Endothelial cell of umbilical vein (primary cell): ENCODE data around the gene RUBCN. TPM values are rescaled to one million over a fixed set of nuclear protein-coding genes. Genes with fewer than 3 reads are reported as not detected.

Experiments
- BruUV-seq: library from RNA; stranded (reverse); fragments of 400-500 nt; replicated peaks from 2 replicates; lab custom pipeline; 2021; lab: Mats Ljungman, UMichigan
- CTCF ChIA-PET: fragments of 300-600, 350-600 bp; sonication (Branson Sonifier 250); formaldehyde crosslinking; loops from one replicate; lab custom pipeline; 2021; ENCODE audit warnings: antibody characterized with exemption, inconsistent platforms; lab: Charles Lee
- POLR2A ChIA-PET: fragments of 300-600, 350-600 bp; sonication (Branson Sonifier 250); formaldehyde crosslinking; loops from one replicate; lab custom pipeline; 2021; ENCODE audit warnings: antibody characterized with exemption, inconsistent platforms; lab: Charles Lee
- DNase-seq: peaks from one replicate; pipeline ENCODE4 v3.0.0-alpha.2; 2011; ENCODE audit warnings: low read depth, low spot score
- FAIRE-seq: peaks from 2 replicates; lab custom pipeline; 2011; peaks lifted over from hg19 to GRCh38; lab: Jason Lieb, UNC
- H2AFZ ChIP-seq: 2 replicates; pipeline ENCODE4 v1.6.0; 2012; ENCODE audit warnings: low read depth, low read length, control low read depth, inconsistent platforms
- H3K27ac ChIP-seq: 2 replicates; pipeline ENCODE4 v1.5.1; 2011; ENCODE audit warnings: low read depth, mild to moderate bottlenecking, control low read depth, low read length, moderate library complexity; ENCODE audit not compliant: insufficient read depth
- H3K27me3 ChIP-seq, 2 experiments: 2 replicates each; pipeline versions ENCODE4 v1.6.0 to v1.6.1; 2011; ENCODE audit warnings: low read length in 2 of 2, mixed read lengths in 1 of 2; ENCODE audit not compliant: control insufficient read depth in 2 of 2, insufficient read depth in 2 of 2
- H3K36me3 ChIP-seq, 2 experiments: 2 replicates in 1 of 2; 3 replicates in 1 of 2; pipeline ENCODE4 v1.5.1; 2011; ENCODE audit warnings: low read length in 2 of 2, mild to moderate bottlenecking in 1 of 2, moderate library complexity in 1 of 2; ENCODE audit not compliant: control insufficient read depth in 2 of 2, insufficient read depth in 2 of 2; ENCODE audit errors: extremely low read depth in 1 of 2
- H3K4me1 ChIP-seq: 3 replicates; pipeline ENCODE4 v1.5.1; 2011; ENCODE audit warnings: mild to moderate bottlenecking, low read length; ENCODE audit not compliant: control insufficient read depth, insufficient read depth; ENCODE audit errors: extremely low read depth
- H3K4me2 ChIP-seq: 2 replicates; pipeline ENCODE4 v1.6.1; 2011; ENCODE audit warnings: low read length, control low read depth, mixed read lengths; ENCODE audit not compliant: insufficient read depth
- H3K4me3 ChIP-seq, 3 experiments: fragments of 200-600 bp in 1 of 3; sonication (generic), shearing (Covaris generic) in 1 of 3; replicated peaks in 1 of 3; 2 replicates each; pipeline ENCODE4 v1.5.1; 2011 to 2016; ENCODE audit warnings: control low read depth in 3 of 3, low read length in 3 of 3, mild to moderate bottlenecking in 2 of 3, inconsistent platforms in 1 of 3, low read depth in 1 of 3, moderate library complexity in 1 of 3; ENCODE audit not compliant: insufficient read depth in 1 of 3
- H3K79me2 ChIP-seq: 2 replicates; pipeline ENCODE4 v1.6.0; 2012; ENCODE audit warnings: low read length, inconsistent platforms; ENCODE audit not compliant: control insufficient read depth, insufficient read depth
- H3K9ac ChIP-seq: replicated peaks from 2 replicates; pipeline ENCODE3; 2011; ENCODE audit warnings: low read length, control low read depth; ENCODE audit not compliant: insufficient read depth; ENCODE audit errors: extremely low read depth
- H3K9me1 ChIP-seq: replicated peaks from 3 replicates; pipeline ENCODE4 v1.6.0; 2011; ENCODE audit warnings: mild to moderate bottlenecking, low read length; ENCODE audit not compliant: control insufficient read depth, insufficient read depth; ENCODE audit errors: extremely low read depth
- H3K9me3 ChIP-seq: replicated peaks from 2 replicates; pipeline ENCODE4 v1.5.1; 2012; ENCODE audit warnings: low read length, inconsistent platforms; ENCODE audit not compliant: control insufficient read depth, insufficient read depth
- H4K20me1 ChIP-seq: replicated peaks from 2 replicates; pipeline ENCODE3; 2011; ENCODE audit warnings: mild to moderate bottlenecking, low read length; ENCODE audit not compliant: control insufficient read depth, insufficient read depth; ENCODE audit errors: extremely low read depth
- EZH2 ChIP-seq: IDR thresholded peaks from 2 replicates; pipeline ENCODE4 v1.6.1; 2012; ENCODE audit warnings: borderline replicate concordance, low read depth, mild to moderate bottlenecking, moderate library complexity, low read length, inconsistent platforms; ENCODE audit not compliant: severe bottlenecking
- FOS ChIP-seq: IDR thresholded peaks from 2 replicates; pipeline ENCODE4 v1.6.1; 2011; ENCODE audit warnings: mild to moderate bottlenecking, low read length, moderate library complexity, borderline replicate concordance; ENCODE audit not compliant: insufficient read depth
- GATA2 ChIP-seq: IDR thresholded peaks from 2 replicates; pipeline ENCODE4 v1.7.0; 2011; ENCODE audit warnings: low read depth, mild to moderate bottlenecking, moderate library complexity, mixed read lengths, low read length; ENCODE audit not compliant: insufficient read length, insufficient read depth
- JUN ChIP-seq: IDR thresholded peaks from 2 replicates; pipeline ENCODE4 v1.6.1; 2011; ENCODE audit warnings: borderline replicate concordance, low read depth; ENCODE audit not compliant: insufficient read length, insufficient read depth
- MAX ChIP-seq: IDR thresholded peaks from 2 replicates; pipeline ENCODE4 v1.6.1; 2011; ENCODE audit not compliant: insufficient read depth, insufficient read length
- MYC ChIP-seq: IDR thresholded peaks from one replicate; pipeline ENCODE4 v1.6.1; 2011; ENCODE audit warnings: mild to moderate bottlenecking, low read depth, low read length
- POLR2A ChIP-seq: IDR thresholded peaks from 2 replicates; pipeline ENCODE4 v1.6.1; 2012; ENCODE audit warnings: low read depth, mild to moderate bottlenecking, control low read depth, low read length
- POLR2AphosphoS5 ChIP-seq: IDR thresholded peaks from 2 replicates; pipeline ENCODE4 v1.6.1; 2012; ENCODE audit warnings: low read depth, mild to moderate bottlenecking, control low read depth, low read length, moderate library complexity; ENCODE audit not compliant: insufficient read depth
- dilution Hi-C: fragments of 300-500 bp; cut with MboI; formaldehyde crosslinking; loops from one replicate; pipeline ENCODE4 v1.15.0; 2019; ENCODE audit warnings: low sequenced_read_pairs; ENCODE audit not compliant: extremely low pct_ligation_motif_present
- intact Hi-C: fragments of 100-400 bp; cut with micrococcal nuclease; formaldehyde crosslinking; loops from one replicate; pipeline ENCODE4 v1.10.0; 2022
- polyA plus RNA-seq, 4 experiments: library from polyadenylated mRNA; depleted of rRNA in 3 of 4; stranded (reverse) in 3 of 4; unstranded in 1 of 4; fragments of >200 nt; gene quantifications; 2 replicates each; pipeline versions ENCODE4 v1.2.1 to v1.2.3, GENCODE V29; 2011 to 2012; ENCODE audit warnings: missing spikeins in 1 of 4
- total RNA-seq: library from RNA; stranded (reverse); gene quantifications from 2 replicates; pipeline ENCODE4 v1.2.3, GENCODE V29; 2021
- TF ChIP-seq, protein P1 (sequence below), 2 donors: IDR thresholded peaks; 1 replicate in 1 of 2; 2 replicates in 1 of 2; pipeline ENCODE4 v1.5.1; 2011; ENCODE audit warnings: low read length in 2 of 2, mild to moderate bottlenecking in 2 of 2, moderate library complexity in 2 of 2, control low read depth in 1 of 2, inconsistent platforms in 1 of 2, low read depth in 1 of 2; ENCODE audit not compliant: insufficient read depth in 1 of 2; ENCODE audit errors: extremely low read depth in 1 of 2

Gene RUBCN
- total and polyA plus RNA-seq, 2 donors (not counting 3 experiments of a cell fraction or from before 2014, with no cell fraction given), result 15.0 to 25.8 TPM

- CTCF ChIA-PET, result no interaction called here
- no peaks in the 10 kb centered on the region for H3K27me3 ChIP-seq
- no peak overlapping the region for H3K9ac ChIP-seq
- H3K9me3 ChIP-seq, result no peaks in the 10 kb centered on the region
- H3K4me2 ChIP-seq, result no peak overlapping the region
- H3K79me2 ChIP-seq, result peaks cover 10% of the 10 kb centered on the region
- DNase-seq, result no peak
- no peaks in the 10 kb centered on the region for H4K20me1 ChIP-seq
- TF ChIP-seq FOS, result no peak
- TF ChIP-seq, protein P1, sequence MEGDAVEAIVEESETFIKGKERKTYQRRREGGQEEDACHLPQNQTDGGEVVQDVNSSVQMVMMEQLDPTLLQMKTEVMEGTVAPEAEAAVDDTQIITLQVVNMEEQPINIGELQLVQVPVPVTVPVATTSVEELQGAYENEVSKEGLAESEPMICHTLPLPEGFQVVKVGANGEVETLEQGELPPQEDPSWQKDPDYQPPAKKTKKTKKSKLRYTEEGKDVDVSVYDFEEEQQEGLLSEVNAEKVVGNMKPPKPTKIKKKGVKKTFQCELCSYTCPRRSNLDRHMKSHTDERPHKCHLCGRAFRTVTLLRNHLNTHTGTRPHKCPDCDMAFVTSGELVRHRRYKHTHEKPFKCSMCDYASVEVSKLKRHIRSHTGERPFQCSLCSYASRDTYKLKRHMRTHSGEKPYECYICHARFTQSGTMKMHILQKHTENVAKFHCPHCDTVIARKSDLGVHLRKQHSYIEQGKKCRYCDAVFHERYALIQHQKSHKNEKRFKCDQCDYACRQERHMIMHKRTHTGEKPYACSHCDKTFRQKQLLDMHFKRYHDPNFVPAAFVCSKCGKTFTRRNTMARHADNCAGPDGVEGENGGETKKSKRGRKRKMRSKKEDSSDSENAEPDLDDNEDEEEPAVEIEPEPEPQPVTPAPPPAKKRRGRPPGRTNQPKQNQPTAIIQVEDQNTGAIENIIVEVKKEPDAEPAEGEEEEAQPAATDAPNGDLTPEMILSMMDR (IDR thresholded peaks at IDR 0.05; ENCODE audit: extremely low read depth in 1 of 2, insufficient read depth in 1 of 2, low read depth in 1 of 2, low read length in 2 of 2), result no peak
- TF ChIP-seq POLR2A, result no peak
- TF ChIP-seq POLR2AphosphoS5, result no peak
- TF ChIP-seq JUN, result no peak
- no peak overlapping the region for H3K4me3 ChIP-seq
- dilution Hi-C loops, result no loop called here
- H3K27ac ChIP-seq, result no peak overlapping the region
- H3K9me1 ChIP-seq, result no peaks in the 10 kb centered on the region
- no peak overlapping the region for H2AFZ ChIP-seq
- intact Hi-C loops, result no loop called here
- no peaks in the 10 kb centered on the region for H3K4me1 ChIP-seq
- H3K36me3 ChIP-seq, result no peaks in the 10 kb centered on the region
- no peak for FAIRE-seq
- no TSS peak for BruUV-seq
- POLR2A ChIA-PET, result interaction anchor here (0.6 kb wide), 2 partner anchors 29 to 1079 kb away, joined by 3 to 10 read pairs; no protein-coding TSS in a partner anchor
These were observed 6.5 kb downstream of the RUBCN start for GRCh38 chr3:197730200-197730599.

GRCh38 chr3:197728487-197728886 lies 8.2 kb downstream of the RUBCN start:
- no peak for DNase-seq
- BruUV-seq, result no TSS peak
- Histone ChIP-seq H3K79me2 (peaks cover 6% of the 10 kb centered on the region), H3K36me3 (no peaks in the 10 kb centered on the region), H3K4me2 (no peak overlapping the region), H3K9me1 (no peaks in the 10 kb centered on the region), H4K20me1 (no peaks in the 10 kb centered on the region), H2AFZ (no peak overlapping the region), H3K4me3 (no peak overlapping the region), H3K9me3 (no peaks in the 10 kb centered on the region), H3K9ac (no peak overlapping the region), H3K27me3 (no peaks in the 10 kb centered on the region), H3K27ac (no peak overlapping the region), H3K4me1 (no peaks in the 10 kb centered on the region)
- ChIA-PET CTCF (interaction anchor here (0.9 kb wide), 1 partner anchor 93 kb away, joined by 3 read pairs; no protein-coding TSS in a partner anchor), POLR2A (no interaction called here)
- no peak for FAIRE-seq
- no peak for TF ChIP-seq POLR2A
- TF ChIP-seq GATA2, result no peak
- TF ChIP-seq MYC, result no peak
- no peak for TF ChIP-seq MAX
- TF ChIP-seq POLR2AphosphoS5, result no peak
- no peak for TF ChIP-seq FOS
- no peak for TF ChIP-seq JUN
- TF ChIP-seq, protein P1 (IDR thresholded peaks at IDR 0.05; ENCODE audit: extremely low read depth in 1 of 2, insufficient read depth in 1 of 2, low read depth in 1 of 2, low read length in 2 of 2), result no peak
- TF ChIP-seq EZH2, result no peak
- intact Hi-C loops, result no loop called here
- dilution Hi-C loops, result no loop called here
